Kidney epithelial cell (primary cell): ENCODE measurements around the gene ENTPD8. TPM values are rescaled to one million over a fixed set of nuclear protein-coding genes. Genes with fewer than 3 reads are reported as not detected.

ENCODE experiments used
- DNase-seq: peaks from one replicate; pipeline ENCODE4 v3.0.0-alpha.2; 2010; ENCODE audit warnings: low read depth
- H3K27me3 ChIP-seq: 2 replicates; pipeline ENCODE4 v1.6.0; 2011; ENCODE audit warnings: low read length; ENCODE audit not compliant: control insufficient read depth, insufficient read depth
- H3K36me3 ChIP-seq: 2 replicates; pipeline ENCODE4 v1.5.1; 2011; ENCODE audit warnings: low read length; ENCODE audit not compliant: control insufficient read depth, insufficient read depth
- H3K4me3 ChIP-seq: 2 replicates; pipeline ENCODE4 v1.5.1; 2011; ENCODE audit warnings: low read depth, mild to moderate bottlenecking, control low read depth, low read length
- CTCF ChIP-seq: IDR thresholded peaks from 2 replicates; pipeline ENCODE4 v1.5.1; 2011; ENCODE audit warnings: mild to moderate bottlenecking, moderate library complexity, low read length, control low read depth, inconsistent platforms; ENCODE audit not compliant: insufficient read depth, poor library complexity, severe bottlenecking
- total RNA-seq: library from RNA; depleted of rRNA; stranded (reverse); fragments of >200 nt; gene quantifications from 2 replicates; pipeline ENCODE4 v1.2.3, GENCODE V29; 2015

The ENTPD8 gene
- total RNA-seq, 1 donor from 2014 or later, result not detected

- DNase-seq, result peak; percentile 71
- no peak for TF ChIP-seq CTCF
- peaks cover 44% of the 10 kb centered on the region for H3K27me3 ChIP-seq
- no peak overlapping the region for H3K4me3 ChIP-seq
- H3K36me3 ChIP-seq, result no peaks in the 10 kb centered on the region
Measured at GRCh38 chr9:137435980-137436760, 5.0 kb downstream of the ENTPD8 start.

- TF ChIP-seq CTCF, result no peak
- H3K27me3 ChIP-seq, result peaks cover 51% of the 10 kb centered on the region
- no peak overlapping the region for H3K4me3 ChIP-seq
- no peak for DNase-seq
- H3K36me3 ChIP-seq, result no peaks in the 10 kb centered on the region
Measured at GRCh38 chr9:137435381-137435891, 5.7 kb downstream of the ENTPD8 start.

DNA sequence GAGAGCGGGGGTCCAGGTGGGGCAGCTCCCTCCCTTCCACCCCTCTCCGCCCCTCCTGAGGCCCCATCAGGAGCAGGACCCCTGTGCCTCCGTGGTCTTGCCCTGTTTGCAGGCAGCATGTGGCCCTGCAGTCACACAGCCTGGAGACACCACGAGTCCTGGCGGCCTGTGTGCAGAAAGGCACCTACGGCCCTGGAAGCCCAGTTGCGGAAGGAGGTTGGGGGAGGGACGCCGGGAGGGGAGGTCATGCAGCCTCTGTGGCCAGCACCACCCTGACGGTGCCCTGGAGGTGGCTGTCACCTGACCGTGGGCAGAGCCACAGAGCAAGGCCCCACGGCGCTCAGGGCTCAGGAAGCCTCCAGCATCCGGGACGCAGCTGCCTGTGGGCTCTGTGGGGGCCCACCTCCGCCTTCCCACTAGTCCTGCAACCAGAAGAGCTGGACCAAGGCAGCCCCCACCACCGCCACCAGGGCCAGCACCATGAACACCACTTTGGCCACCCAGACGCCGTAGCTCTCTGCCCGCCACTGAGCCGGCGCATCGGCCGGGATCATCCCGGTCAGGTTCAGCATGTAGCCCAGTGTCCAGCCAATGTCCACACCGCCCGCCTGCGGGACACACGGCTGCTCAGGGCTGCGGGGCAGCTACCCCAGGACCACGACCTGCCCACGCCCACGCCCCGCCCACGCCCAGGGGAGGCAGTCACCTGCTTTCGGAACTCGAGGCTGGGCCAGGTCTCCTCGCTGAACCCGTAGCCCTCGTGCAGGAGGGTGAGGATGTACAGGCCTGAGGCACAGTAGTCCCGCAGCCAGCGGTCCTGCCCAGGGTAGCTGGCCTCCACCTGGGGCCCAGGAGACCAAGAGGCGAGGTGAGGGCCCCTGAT lies 6.4 kb downstream of the ENTPD8 start:
- Histone ChIP-seq H3K36me3 (no peaks in the 10 kb centered on the region), H3K4me3 (no peak overlapping the region), H3K27me3 (peaks cover 52% of the 10 kb centered on the region)
- TF ChIP-seq CTCF, result no peak
- DNase-seq, result no peak

- no peak for DNase-seq
- H3K27me3 ChIP-seq, result peaks cover 50% of the 10 kb centered on the region
- no peak for TF ChIP-seq CTCF
Measured at GRCh38 chr9:137433916-137434431, 7.2 kb downstream of the ENTPD8 start.

DNA sequence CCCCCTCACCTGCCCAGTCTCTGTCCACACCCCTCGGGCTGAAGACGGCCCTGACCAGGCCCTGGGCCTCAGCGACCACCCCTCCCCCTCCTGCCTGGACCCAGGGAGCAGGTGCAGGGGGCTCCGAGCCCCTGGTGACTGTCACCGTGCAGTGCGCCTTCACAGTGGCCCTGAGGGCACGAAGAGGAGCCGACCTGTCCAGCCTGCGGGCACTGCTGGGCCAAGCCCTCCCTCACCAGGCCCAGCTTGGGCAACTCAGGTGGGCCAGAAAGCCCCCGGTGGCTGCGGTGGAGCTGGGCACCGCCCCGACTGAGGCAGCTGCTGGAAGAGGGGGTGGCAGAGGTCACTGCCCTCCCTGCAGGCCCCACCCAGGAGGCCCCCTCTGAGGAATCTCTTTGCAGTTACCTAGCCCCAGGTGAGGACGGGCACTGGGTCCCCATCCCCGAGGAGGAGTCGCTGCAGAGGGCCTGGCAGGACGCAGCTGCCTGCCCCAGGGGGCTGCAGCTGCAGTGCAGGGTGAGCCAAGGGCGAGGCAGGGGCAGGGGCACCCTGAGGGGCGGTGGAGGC lies 7.7 kb downstream of the ENTPD8 start:
- DNase-seq, result no peak
- TF ChIP-seq CTCF, result no peak
- peaks cover 51% of the 10 kb centered on the region for H3K27me3 ChIP-seq
- H3K36me3 ChIP-seq, result no peaks in the 10 kb centered on the region
- H3K4me3 ChIP-seq, result no peak overlapping the region

More at GRCh38 chr9:137433916-137434431, 7.2 kb downstream of the ENTPD8 start:
- no peak overlapping the region for H3K4me3 ChIP-seq
- H3K36me3 ChIP-seq, result no peaks in the 10 kb centered on the region
